HG03159 (cell line): ENCODE measurements around the gene LIMS2.

Source experiments
- ATAC-seq: cut with Tn5 transposase; IDR thresholded peaks from one replicate; pipeline ENCODE4 v1.9.1; 2021; ENCODE audit warnings: mild to moderate bottlenecking, moderate library complexity; ENCODE audit not compliant: unreplicated experiment

Gene LIMS2

DNA sequence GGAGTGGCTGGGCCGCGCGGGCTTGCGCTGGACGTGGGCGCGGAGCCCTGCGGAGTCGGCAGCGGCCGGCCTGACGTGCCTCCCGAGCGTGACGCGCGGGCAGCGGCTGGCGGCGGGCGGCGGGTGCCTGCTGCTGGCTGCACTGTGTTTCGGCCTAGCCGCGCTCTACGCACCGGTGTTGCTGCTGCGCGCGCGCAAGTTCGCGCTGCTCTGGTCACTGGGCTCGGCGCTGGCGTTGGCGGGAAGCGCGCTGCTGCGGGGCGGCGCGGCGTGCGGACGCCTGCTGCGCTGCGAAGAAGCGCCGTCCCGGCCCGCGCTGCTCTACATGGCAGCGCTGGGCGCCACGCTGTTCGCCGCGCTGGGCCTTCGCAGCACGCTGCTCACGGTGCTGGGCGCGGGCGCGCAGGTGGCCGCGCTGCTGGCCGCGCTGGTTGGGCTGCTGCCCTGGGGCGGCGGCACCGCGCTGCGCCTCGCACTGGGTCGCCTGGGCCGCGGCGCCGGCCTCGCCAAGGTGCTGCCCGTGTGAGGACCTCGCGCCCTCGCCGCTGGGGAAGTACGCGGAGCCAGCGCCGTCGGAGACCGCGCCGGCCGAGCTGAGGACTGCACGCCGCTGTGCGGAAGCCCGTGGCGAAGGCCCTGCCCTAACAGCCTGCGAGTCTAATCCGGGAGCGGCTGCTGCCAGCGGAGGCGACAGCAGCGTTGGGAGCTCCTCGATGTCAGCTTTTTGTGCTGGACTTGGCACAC is 26.5 kb upstream of the LIMS2 start:
- ATAC-seq: peak; percentile 60

- peak; percentile 70 for ATAC-seq
These were observed 25.9 kb upstream of the LIMS2 start, which contains the start of gene SFT2D3 for GRCh38 chr2:127701193-127701650. SFT2D3 (plus strand) TSS chr2:127701497; CDS start chr2:127701529, 32 bp downstream.

DNA sequence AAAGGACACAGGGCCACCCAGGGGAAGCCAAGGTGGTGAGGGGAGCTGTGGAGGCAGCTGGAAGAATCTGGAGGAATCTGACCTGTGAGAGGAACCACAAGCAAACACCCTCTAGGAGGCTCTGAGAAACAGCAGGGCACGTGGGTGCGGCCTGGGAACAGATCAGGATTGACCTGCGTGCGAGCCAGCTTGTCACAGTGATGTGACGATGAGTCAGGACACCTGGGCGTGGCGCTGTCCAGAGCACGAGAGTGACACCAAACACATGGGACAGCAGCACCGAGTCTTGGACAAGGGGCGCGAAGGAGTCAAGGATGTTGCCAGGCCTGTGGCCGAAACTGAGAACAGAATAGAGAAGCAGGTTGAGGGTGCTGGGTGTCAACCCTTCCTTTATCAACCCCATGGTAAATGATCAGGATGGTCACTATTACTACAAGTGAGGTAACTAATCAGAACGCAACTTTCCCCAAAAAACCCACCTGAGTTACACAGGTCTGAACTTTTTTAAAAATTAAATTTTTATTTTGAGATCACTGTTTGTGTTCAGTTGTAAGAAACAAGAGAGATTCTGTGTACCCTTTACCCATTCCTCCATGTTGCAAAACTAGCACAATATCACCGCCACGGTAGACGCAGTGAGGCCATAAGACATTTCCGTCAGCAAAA is 25.3 kb upstream of the LIMS2 start:
- peak; percentile 49 for ATAC-seq

GRCh38 chr2:127698553-127699355 is 23.4 kb upstream of the LIMS2 start:
- no peak for ATAC-seq

DNA sequence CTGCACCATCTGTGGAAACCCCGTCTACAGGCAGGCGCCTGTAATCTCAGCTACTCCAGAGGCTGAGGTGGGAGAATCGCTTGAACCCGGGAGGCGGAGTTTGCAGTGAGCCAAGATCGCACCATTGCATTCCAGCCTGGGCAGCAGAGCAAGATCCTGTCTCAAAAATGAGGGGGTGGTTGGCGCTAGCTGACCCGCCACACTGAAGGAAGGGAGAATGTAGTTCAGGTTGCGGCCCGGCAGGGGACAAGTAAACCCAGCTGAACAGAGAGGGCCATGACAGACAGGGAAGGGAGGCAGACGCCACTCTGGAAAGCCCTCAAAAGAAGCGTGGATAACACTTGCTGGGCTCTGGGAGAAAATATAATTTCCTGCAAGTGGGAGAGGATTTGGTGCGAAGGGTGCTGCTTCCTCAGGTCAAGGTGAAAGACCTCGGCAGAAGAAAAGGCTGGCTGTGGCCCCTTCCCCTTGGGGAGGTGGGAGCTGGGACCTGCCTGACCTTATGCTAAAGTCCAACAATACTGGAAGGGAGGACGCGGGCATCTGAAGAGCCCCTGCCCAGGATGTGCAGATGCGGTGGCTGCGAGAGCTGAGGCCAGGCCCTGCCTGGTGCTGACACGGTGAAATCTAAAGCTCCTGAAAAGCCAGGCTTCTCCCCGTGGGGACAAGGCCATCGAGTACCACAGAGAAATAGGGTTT is 22.3 kb upstream of the LIMS2 start:
- no peak for ATAC-seq

DNA sequence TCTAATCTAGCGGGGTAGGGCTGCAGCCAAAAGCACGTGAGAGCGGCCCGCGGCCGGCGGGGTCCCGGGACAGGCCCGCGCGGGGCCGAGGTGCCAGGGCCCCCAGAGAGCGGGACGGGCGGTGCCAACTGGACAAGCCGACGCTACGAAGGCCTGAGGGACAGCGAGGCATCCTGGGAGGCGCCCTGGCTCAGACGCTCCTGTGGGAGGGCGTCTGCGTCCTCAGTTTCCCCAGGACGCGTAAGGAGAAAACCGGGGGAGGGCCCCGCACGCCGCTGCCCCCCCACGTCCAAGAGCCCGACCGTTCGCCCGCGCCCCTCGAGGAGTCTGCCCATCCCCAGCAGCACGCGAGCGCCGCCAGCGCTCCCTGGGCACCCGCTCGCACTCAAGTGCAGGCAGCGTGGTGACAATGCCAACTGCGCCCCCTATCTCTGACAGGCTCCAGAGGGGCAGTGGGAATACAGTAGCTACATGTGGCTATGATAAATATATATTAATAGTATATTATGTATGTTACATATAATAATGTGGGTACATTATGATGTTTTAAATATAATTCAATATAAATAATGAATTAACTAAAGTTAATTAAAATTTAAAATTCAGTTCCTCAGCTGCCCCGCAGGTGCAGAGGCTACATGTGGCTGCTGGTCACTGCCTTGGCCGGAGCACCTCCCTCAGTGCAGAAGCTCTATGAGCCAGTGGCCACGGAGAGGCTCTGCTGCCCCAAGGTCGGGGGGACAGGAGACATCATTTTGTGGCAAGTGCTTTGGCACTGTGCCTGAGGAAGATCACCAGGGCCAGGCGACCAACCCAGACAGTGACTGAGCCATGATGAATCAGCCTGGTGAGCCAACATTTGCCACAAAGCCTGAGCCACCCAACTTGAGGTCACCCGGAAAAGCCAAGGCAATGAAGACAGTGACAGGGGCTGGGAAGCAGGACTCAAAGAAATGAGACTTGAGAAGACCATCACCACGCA is 20.5 kb upstream of the LIMS2 start:
- no peak for ATAC-seq

DNA sequence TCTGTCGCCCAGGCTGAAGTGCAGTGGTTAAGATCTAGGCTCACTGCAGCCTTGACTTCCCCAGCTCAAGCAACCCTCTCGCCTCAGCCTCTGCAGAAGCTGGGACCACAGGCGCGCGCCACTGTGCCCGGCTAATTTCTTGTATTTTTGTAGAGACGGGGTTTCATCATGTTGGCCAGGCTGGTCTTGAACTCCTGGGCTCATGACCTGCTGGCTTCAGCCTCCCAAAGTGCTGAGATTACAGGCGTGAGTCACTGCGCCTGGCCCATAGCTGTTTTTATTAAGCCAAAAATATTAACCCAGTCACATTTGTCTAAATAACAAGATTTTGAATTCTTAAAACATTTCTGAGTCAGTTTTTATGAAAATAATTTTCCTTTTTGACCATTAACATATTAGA is 19.7 kb upstream of the LIMS2 start:
- no peak for ATAC-seq

DNA sequence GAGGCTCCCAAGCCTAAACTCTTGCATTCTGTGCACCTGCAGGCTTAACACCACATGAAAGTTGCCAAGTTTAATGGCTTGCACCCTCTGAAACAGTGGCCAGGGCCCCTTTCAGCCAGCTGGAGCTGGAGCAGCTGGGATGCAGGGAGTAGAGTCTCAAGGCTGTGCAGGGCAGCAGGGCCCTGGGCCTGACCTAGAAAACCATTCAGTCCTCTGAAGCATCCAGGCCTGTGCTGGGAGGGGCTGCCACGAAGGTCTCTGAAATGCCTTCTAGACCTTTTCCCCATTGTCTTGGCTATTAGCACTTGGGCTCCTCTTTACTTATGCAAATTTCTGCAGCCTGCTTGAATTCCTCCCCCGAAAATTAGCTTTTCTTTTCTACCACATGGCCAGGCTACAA is 15.4 kb upstream of the LIMS2 start:
- no peak for ATAC-seq

GRCh38 chr2:127688405-127688804 is 13.1 kb upstream of the LIMS2 start:
- ATAC-seq: no peak

DNA sequence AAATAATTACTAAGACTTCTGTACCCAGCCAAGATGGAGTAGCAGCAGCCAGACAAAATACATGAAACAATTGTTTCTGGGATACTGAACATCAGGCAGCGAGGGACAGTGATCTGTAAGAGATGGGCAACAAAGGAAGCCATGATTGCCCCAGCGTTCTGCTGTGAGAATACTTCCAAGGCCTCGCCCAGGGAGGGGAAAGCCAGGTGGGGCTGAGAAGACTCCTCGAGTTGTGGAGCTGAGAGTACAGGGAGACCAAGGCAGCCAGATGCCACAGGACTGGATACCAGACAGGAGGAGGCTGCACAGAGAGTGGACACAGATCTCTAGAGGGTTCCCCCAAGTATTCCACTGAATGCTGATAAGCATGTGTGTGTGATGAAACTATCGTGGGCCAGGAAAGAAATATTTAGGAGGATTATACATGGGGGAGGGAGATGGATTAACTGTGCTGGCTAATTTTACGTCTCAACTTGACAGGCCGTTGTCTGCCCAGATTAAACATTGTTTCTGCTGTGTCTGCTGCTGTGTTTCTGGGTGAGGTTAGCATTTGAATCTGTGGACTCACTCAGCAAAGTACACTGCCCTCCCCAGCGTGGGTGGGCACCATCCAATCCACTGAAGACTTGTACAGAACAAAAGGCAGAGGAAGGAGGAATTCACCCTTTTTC is 10.2 kb upstream of the LIMS2 start:
- ATAC-seq: no peak

- ATAC-seq: no peak
These were observed 8.4 kb upstream of the LIMS2 start for GRCh38 chr2:127683757-127684156.

GRCh38 chr2:127683056-127683455 is 7.7 kb upstream of the LIMS2 start:
- no peak for ATAC-seq

DNA sequence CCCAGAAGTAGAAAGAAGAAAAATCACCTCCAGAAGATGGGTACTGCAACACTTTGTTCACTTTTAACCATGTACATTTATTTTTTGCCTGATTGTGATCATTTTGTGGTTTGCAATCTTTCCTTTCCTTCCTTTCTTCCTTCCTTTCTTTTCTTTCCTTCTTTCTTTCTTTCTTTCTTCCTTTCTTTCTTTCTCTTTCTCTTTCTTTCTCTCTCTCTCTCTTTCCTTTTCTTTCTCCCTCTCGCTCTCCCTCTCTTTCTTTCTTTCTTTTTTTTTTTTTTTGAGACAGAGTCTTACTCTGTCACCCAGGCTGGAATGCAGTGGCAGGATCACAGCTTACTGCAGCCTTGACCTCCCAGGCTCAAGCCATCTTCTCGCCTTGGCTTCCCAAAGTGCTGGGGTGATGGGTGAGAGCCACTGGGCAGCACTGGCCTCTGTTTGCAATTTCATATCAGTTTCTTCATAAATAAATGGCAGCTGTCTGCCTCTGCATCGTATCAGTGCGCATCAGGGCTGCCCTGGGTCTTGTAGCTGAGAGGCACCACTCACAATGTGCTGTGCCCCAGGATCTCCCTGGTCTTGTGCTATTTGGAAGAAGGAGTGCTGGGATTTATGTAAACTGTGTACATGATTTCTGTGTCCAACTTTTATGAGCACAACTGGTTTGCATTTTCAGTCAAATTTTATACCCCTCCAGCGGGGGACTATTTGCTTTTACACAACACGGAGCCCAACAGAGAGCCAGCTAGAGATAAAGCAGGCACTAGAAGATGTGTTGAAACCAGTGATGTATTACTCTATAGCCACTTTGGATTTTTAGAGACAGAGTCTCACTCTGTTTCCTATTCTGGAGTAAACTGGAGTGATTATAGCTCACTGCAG is 6.9 kb upstream of the LIMS2 start:
- no peak for ATAC-seq

DNA sequence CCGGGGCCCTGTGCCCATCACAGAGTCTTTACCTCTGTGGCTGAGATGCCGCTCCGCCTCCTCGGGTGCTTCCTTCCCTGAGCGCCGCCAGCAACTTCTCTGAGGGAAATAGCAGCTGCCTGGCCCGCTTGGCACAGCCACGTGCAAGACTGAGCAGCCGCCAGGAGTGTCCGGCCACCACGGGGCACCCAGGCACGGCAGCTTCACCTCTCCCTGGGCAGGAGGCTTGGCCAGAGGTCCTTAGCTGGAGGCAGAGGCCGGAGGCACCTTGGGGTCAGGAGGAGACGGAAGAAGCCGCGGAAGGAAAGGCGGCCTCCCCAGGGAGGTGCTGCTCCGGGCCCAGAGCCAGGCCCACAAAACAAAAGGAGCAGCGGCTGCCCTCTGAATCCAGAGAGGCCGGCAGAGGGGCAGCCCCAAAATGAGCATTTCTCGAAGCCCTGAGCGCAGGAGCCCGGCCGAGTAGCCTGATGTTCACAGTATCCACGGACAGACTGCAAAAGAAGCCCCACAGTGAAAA is 6.0 kb upstream of the LIMS2 start:
- no peak for ATAC-seq

- ATAC-seq: no peak
These were observed 5.5 kb upstream of the LIMS2 start for GRCh38 chr2:127680706-127681287.

DNA sequence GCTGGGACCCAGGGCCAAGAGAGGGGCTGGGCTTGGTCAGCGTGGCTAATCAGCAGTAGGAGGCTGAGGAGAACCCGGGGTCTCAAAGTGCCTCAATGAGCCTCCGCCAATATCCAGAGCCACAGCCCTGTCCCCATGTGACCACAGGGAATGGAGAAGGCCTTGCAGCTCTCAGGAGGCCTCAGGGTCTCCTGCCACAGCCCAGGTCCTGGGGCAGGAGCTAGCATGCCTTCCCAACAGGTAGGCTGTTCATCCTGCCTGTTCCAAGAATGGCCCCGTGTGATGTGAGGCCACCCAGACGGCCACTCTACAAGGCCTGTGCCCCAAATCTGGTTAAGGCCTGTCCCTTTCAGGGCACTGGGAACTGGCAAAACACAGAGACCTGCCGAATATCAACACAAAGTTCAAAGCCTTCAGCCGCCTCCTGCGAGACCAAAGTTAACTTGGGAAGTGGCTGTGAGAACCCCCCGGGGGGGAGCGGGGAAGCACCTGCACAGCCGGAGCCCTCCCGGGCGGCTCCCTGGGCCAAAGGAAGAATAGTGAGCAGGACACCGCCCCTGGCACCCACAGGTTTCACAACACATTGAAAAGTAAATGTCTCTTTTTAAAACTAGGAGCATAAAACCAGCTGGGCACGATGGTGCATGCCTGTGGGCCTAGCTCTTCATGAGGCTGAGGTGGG is 4.5 kb upstream of the LIMS2 start:
- ATAC-seq: no peak

DNA sequence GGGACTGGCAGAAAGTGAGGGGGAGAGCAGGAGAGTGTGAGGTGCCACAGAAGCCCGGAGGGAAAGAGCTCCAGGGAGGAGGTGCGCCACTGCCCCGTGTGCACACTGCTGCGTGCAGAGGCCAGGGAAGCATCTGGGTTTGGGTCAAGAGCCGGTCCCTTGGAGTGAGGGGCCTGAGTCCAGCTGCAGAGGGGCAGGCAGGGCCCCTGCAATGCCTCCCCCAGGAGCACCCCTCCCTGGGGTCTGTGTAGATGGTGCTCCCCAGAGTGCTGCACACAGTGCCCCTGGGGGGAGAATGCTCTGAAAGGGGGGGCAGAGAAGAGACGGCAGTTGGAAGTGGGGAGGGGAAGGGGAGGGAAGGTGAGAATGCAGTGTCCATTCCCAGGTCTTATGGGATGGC is 3.7 kb upstream of the LIMS2 start:
- ATAC-seq: no peak
